ENCODE results near the gene NCS1. TPM values are rescaled to one million over a fixed set of nuclear protein-coding genes. Genes with fewer than 3 reads are reported as not detected.

The NCS1 gene
- polyA plus RNA-seq, 4 donors = 0.54 to 9.2 (median 3.0) TPM

DNA sequence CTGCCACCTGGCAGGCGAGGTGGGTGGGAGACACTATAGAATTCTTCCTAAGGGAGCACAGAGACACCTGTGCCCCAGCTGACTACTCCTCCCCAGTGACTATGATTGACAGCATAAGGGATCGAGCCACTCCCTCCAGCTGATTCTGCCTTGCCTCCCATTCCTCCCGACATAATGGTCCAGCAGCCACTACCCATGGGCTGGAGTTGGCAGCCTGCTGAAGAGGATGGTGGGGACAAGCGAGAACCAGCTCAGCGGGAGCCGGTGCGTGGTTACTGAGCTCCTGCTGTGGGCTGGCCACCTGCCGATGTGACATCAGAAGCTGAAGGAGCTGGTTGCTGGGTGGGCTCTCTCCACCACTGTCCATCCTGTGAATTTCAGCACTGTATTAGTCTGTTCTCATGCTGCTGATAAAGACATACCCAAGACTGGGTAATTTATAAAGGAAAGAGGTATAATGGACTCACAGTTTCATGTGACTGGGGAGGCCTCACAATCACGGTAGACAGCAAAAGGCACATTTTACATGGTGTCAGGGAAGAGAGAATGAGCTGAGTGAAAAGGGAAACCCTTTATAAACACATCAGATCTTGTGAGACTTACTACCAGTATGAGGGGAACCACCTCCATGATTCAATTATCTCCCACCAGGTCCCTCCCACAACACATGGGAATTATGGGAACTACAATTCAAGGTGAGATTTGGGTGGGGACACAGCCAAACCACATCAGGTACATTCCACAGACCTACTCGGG, 12.1 kb upstream of the NCS1 start:
- DNase-seq = peak in 1 of 2 donors; percentile 12
- FAIRE-seq = no peak
- Histone ChIP-seq H3K27me3 (ENCODE audit: control insufficient read depth in 3 of 3, insufficient read depth in 3 of 3, low read length in 3 of 3) (no peaks in the 10 kb centered on the region), H3K4me1 (ENCODE audit: control insufficient read depth in 3 of 3, insufficient read depth in 2 of 3, low read depth in 1 of 3, low read length in 2 of 3) (peaks cover 0 to 4% (median 0%) of the 10 kb centered on the region in 3 donors), H3K27ac (ENCODE audit: low read depth in 1 of 3, low read length in 2 of 3) (no peak overlapping the region), H3K9me3 (ENCODE audit: control insufficient read depth in 2 of 2, insufficient read depth in 1 of 2, low read depth in 1 of 2, low read length in 1 of 2) (no peaks in the 10 kb centered on the region), H3K36me3 (ENCODE audit: control insufficient read depth in 3 of 3, insufficient read depth in 2 of 3, low read depth in 1 of 3, low read length in 3 of 3) (no peaks in the 10 kb centered on the region), H3K4me3 (ENCODE audit: low read depth in 1 of 3, low read length in 3 of 3) (no peak overlapping the region)
- 79 to 85% (median 83%) methylated on average over 10 of the region's 10 CpGs for WGBS, 3 donors

DNA sequence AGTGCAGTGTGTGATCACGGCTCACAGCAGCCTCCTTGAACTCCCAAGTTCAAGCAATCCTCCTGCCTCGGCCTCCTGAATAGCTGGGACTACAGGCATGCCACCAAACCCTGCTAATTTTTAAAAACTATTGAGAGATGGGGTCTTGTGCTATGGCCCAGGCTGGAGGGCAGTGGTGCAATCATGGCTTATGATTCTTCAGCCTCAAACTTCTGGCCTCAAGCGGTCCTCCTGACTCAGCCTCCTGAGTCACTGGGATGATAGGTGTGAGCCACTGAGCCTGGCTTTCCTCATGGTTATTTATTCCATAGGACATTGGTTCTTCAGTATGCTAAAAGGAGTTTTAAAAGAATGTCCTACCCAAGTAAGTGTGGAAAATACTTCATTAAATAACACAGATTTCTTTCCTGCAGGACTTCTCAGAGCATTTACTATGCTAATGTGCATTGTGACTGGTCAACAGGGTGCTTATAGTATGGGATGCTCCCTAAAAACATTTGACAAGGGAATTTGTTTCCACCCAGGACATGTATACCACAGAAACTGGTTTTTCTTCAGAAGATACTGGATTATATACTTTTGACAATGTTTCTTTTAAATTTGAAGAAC, 11.2 kb upstream of the NCS1 start:
- WGBS, 3 donors = 92 to 96% (median 93%) methylated on average over 3 of the region's 3 CpGs
- Histone ChIP-seq H3K27ac (ENCODE audit: low read depth in 1 of 3, low read length in 2 of 3) (no peak overlapping the region), H3K27me3 (ENCODE audit: control insufficient read depth in 3 of 3, insufficient read depth in 3 of 3, low read length in 3 of 3) (no peaks in the 10 kb centered on the region), H3K4me3 (ENCODE audit: low read depth in 1 of 3, low read length in 3 of 3) (no peak overlapping the region), H3K9me3 (ENCODE audit: control insufficient read depth in 2 of 2, insufficient read depth in 1 of 2, low read depth in 1 of 2, low read length in 1 of 2) (no peaks in the 10 kb centered on the region), H3K4me1 (ENCODE audit: control insufficient read depth in 3 of 3, insufficient read depth in 2 of 3, low read depth in 1 of 3, low read length in 2 of 3) (peaks cover 0 to 4% (median 0%) of the 10 kb centered on the region in 3 donors), H3K36me3 (ENCODE audit: control insufficient read depth in 3 of 3, insufficient read depth in 2 of 3, low read depth in 1 of 3, low read length in 3 of 3) (no peaks in the 10 kb centered on the region)
- no peak for FAIRE-seq
- no peak for DNase-seq

DNA sequence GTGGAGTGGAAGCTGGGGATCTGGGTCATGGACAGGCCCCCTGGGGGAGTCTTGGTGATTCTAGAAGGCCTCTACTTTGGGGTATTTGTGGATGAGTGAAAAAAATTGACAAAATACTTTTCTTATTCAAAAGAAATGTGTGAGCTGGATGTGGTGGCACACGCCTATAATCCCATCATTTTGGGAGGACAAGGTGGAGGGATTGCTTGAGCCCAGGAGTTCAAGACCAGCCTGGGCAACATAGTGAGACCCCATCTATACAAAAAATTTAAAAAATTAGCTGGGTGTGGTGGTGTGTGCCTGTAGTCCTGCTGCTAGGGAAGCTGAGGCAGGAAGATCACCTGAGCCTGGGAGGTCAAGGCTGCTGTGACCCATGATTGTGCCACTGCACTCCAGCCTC, 6.6 kb upstream of the NCS1 start:
- no peak for FAIRE-seq

DNA sequence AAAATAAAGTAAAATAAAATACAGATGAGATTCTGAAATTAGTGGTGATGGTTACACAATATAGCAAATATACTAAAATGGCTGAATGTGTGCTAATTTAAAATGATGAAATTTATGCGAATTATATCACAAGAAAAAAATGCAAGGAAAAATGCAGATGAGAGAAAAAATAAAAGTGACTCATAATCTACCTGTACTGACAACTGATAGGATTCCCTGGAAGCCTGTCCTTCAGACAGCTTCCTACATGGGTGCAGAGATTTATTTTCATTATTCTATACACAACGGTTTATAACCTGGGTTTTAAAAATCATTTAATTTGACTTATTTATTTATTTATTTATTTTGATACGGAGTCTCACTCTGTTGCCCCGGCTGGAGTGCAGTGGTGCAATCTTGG, 5.8 kb upstream of the NCS1 start:
- FAIRE-seq = no peak
- Histone ChIP-seq H3K9me3 (ENCODE audit: control insufficient read depth in 2 of 2, insufficient read depth in 1 of 2, low read depth in 1 of 2, low read length in 1 of 2) (no peaks in the 10 kb centered on the region), H3K27me3 (ENCODE audit: control insufficient read depth in 3 of 3, insufficient read depth in 3 of 3, low read length in 3 of 3) (peaks cover 0 to 15% (median 0%) of the 10 kb centered on the region in 3 donors), H3K27ac (ENCODE audit: low read depth in 1 of 3, low read length in 2 of 3) (no peak overlapping the region), H3K36me3 (ENCODE audit: control insufficient read depth in 3 of 3, insufficient read depth in 2 of 3, low read depth in 1 of 3, low read length in 3 of 3) (no peaks in the 10 kb centered on the region), H3K4me1 (ENCODE audit: control insufficient read depth in 3 of 3, insufficient read depth in 2 of 3, low read depth in 1 of 3, low read length in 2 of 3) (no peaks in the 10 kb centered on the region), H3K4me3 (ENCODE audit: low read depth in 1 of 3, low read length in 3 of 3) (no peak overlapping the region)
- WGBS, 3 donors = 83 to 91% (median 84%) methylated on average over 4 of the region's 4 CpGs
- DNase-seq = no peak

More for the DNA sequence above, 6.6 kb upstream of the NCS1 start:
- H3K27ac ChIP-seq (ENCODE audit: low read depth in 1 of 3, low read length in 2 of 3) = no peak overlapping the region
- H3K9me3 ChIP-seq (ENCODE audit: control insufficient read depth in 2 of 2, insufficient read depth in 1 of 2, low read depth in 1 of 2, low read length in 1 of 2) = no peaks in the 10 kb centered on the region
- no peak overlapping the region for H3K4me3 ChIP-seq (ENCODE audit: low read depth in 1 of 3, low read length in 3 of 3)
- peaks cover 0 to 9% (median 0%) of the 10 kb centered on the region in 3 donors for H3K27me3 ChIP-seq (ENCODE audit: control insufficient read depth in 3 of 3, insufficient read depth in 3 of 3, low read length in 3 of 3)
- no peaks in the 10 kb centered on the region for H3K36me3 ChIP-seq (ENCODE audit: control insufficient read depth in 3 of 3, insufficient read depth in 2 of 3, low read depth in 1 of 3, low read length in 3 of 3)
- H3K4me1 ChIP-seq (ENCODE audit: control insufficient read depth in 3 of 3, insufficient read depth in 2 of 3, low read depth in 1 of 3, low read length in 2 of 3) = no peaks in the 10 kb centered on the region
- no peak for DNase-seq
- WGBS, 3 donors = 80 to 96% (median 80%) methylated on average over 1 of the region's 1 CpG

DNA sequence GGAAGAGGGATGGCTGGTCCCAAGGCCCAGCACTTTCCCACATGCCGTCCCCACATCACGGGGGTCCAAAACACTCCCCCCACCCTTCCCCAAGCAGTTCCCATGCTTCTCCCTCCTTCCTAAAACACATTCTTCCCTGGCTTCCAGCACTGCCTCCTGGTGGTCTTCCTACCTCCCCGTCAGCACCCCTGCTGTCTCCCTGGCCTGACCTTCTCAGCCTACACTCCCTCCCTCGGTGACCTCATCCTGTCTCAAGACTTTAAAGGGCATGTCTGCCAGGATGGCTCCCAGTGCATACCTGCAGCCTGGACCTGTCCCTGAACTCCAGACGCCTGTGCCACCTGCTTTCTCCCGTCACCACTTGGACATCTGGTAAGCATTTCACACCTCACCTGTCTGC, 4.3 kb upstream of the NCS1 start:
- 72 to 80% (median 75%) methylated on average over 6 of the region's 6 CpGs for WGBS, 3 donors
- no peak overlapping the region for H3K4me3 ChIP-seq (ENCODE audit: low read depth in 1 of 3, low read length in 3 of 3)
- peaks cover 0 to 19% (median 7%) of the 10 kb centered on the region in 3 donors for H3K27me3 ChIP-seq (ENCODE audit: control insufficient read depth in 3 of 3, insufficient read depth in 3 of 3, low read length in 3 of 3)
- DNase-seq (no peak), FAIRE-seq (no peak)
- H3K36me3 ChIP-seq (ENCODE audit: control insufficient read depth in 3 of 3, insufficient read depth in 2 of 3, low read depth in 1 of 3, low read length in 3 of 3) = no peaks in the 10 kb centered on the region
- no peak overlapping the region for H3K27ac ChIP-seq (ENCODE audit: low read depth in 1 of 3, low read length in 2 of 3)
- H3K4me1 ChIP-seq (ENCODE audit: control insufficient read depth in 3 of 3, insufficient read depth in 2 of 3, low read depth in 1 of 3, low read length in 2 of 3) = no peaks in the 10 kb centered on the region
- no peaks in the 10 kb centered on the region for H3K9me3 ChIP-seq (ENCODE audit: control insufficient read depth in 2 of 2, insufficient read depth in 1 of 2, low read depth in 1 of 2, low read length in 1 of 2)

DNA sequence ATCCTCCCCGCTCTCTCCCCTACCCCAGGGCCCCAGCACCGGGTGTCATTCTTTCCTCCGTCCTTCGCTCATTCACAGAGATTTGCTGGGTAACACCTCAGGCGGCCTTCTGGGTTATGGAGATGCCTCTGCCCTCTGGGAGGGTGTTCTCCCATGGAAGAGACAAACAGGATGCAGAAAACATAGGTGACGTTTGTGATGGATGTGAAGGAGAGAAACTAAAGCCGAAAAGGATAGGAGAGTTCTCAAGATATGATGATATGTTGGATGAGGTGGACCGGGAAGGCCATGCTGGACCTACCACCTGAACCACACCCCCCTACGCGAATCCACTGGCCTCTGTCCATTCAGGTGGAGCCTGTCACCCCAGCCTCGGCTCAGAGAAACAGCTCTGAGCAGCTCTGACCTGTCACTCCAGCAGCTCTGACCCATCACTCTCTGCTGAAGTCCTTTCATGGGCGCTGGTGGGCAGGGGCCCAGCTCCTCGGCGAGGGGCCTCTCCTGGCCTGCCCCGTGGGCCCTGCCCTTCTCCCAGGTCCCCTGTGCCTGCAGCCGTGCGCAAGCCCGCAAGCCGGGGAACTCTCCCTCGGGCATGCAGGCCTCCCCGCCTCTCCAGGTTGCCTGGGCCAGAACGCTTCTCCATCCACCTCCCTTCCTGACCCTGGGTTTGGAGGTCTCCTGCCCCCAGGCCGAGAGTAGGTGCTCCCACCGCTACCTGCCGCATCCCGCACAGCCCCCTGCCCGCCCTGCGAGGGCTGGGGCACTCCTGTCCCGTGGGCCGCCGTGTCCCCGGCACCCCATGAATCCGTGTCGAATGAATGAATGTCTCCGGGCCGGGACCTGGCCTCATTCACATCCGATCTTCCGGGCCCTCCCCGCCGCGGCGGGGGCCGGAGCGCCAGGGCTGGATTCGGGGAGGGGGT, 717 bp upstream of the NCS1 start:
- 23 to 30% (median 28%) methylated on average over 36 to 45 of the region's 45 CpGs for whole genome bisulfite sequencing, 3 donors
- peaks cover 0 to 24% (median 12%) of the 10 kb centered on the region in 3 donors for H3K27me3 ChIP-seq (ENCODE audit: control insufficient read depth in 3 of 3, insufficient read depth in 3 of 3, low read length in 3 of 3)
- peak overlapping the region in 2 of 3 donors; percentile 22 to 53 for H3K4me3 ChIP-seq (ENCODE audit: low read depth in 1 of 3, low read length in 3 of 3)
- DNase-seq = peak in 1 of 2 donors; percentile 26
- H3K9me3 ChIP-seq (ENCODE audit: control insufficient read depth in 2 of 2, insufficient read depth in 1 of 2, low read depth in 1 of 2, low read length in 1 of 2) = no peaks in the 10 kb centered on the region
- no peak overlapping the region for H3K27ac ChIP-seq (ENCODE audit: low read depth in 1 of 3, low read length in 2 of 3)
- no peaks in the 10 kb centered on the region for H3K4me1 ChIP-seq (ENCODE audit: control insufficient read depth in 3 of 3, insufficient read depth in 2 of 3, low read depth in 1 of 3, low read length in 2 of 3)
- peaks cover 0 to under 1% (median 0%) of the 10 kb centered on the region in 3 donors for H3K36me3 ChIP-seq (ENCODE audit: control insufficient read depth in 3 of 3, insufficient read depth in 2 of 3, low read depth in 1 of 3, low read length in 3 of 3)
- no peak for FAIRE-seq

DNA sequence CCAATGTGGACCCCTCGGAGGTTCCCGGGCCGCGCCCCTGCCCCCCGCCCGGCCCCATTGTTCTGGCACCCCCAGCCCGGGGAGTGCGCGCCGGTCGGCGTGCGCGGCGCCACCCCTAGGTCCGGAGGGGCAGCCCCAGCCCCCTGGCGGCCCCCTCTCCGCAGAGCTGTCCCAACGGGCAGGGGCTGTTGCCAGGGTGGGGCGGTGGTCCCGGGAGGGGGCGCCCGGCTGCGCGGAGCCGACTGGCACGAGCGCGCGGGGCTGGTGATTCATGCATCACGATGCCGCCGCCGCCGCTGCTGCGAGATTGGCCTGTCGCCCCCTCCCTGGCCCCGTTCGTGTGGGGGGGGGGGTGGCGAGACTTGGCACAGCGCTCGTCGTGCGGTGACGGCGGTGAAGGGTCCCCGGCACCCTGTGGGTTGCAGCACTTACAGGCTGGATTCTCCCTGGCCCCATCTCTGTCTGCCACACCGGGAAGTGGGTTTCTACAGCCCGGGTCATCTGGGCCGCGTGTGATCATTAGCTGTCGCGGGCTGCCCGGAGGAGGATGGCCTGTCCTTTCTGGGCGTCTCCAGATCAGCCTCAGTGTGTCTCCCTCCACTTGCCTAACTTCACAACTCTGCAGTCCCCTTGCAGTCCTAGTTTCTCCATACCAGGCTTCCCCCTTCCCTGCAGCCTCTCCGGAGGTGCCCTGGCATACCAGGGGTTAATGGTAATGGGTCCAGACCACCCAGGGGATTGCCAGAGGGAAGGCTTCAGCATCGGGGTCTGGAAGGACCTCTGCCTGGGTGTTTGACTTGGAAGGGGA, 858 bp downstream of the NCS1 start:
- Histone ChIP-seq H3K9me3 (ENCODE audit: control insufficient read depth in 2 of 2, insufficient read depth in 1 of 2, low read depth in 1 of 2, low read length in 1 of 2) (no peaks in the 10 kb centered on the region), H3K27me3 (ENCODE audit: control insufficient read depth in 3 of 3, insufficient read depth in 3 of 3, low read length in 3 of 3) (peaks cover 0 to 22% (median 12%) of the 10 kb centered on the region in 3 donors), H3K4me1 (ENCODE audit: control insufficient read depth in 3 of 3, insufficient read depth in 2 of 3, low read depth in 1 of 3, low read length in 2 of 3) (no peaks in the 10 kb centered on the region), H3K36me3 (ENCODE audit: control insufficient read depth in 3 of 3, insufficient read depth in 2 of 3, low read depth in 1 of 3, low read length in 3 of 3) (peaks cover 0 to 7% (median 0%) of the 10 kb centered on the region in 3 donors), H3K27ac (ENCODE audit: low read depth in 1 of 3, low read length in 2 of 3) (no peak overlapping the region), H3K4me3 (ENCODE audit: low read depth in 1 of 3, low read length in 3 of 3) (peak overlapping the region in 2 of 3 donors; percentile 50 to 53)
- no peak for FAIRE-seq
- DNase-seq = peak in 1 of 2 donors; percentile 52
- WGBS, 3 donors = 2 to 7% (median 3%) methylated on average over 30 to 57 of the region's 57 CpGs
